Measurements from ENCODE around the gene POC1A.

GRCh38 chr3:52030714-52031310 lies 123.4 kb downstream of the POC1A start:
- TF ChIP-seq GATA3 (IDR thresholded peaks at IDR 0.05; ENCODE audit: low read depth, low read length) (no peak), GATA2 (IDR thresholded peaks at IDR 0.05; ENCODE audit: low read depth, low read length) (peak; percentile 89)

Measured in SH-SY5Y (cell line).